Body of pancreas (tissue), 4 donors: ENCODE data around the gene PACRG.

ENCODE experiments used
- POLR2A ChIP-seq, 3 donors: fragments of 450-650 bp; IDR thresholded peaks; one replicate each; pipeline ENCODE4 v1.6.1; 2016; ENCODE audit warnings: antibody characterized with exemption in 3 of 3, mild to moderate bottlenecking in 2 of 3
- TF ChIP-seq, protein P1 (sequence below), 7 experiments: fragments of 450-650 bp in 4 of 7; fragments of 200-600 bp in 3 of 7; sonication (generic) in 3 of 7; IDR thresholded peaks; one replicate each; pipeline ENCODE4 v1.5.1; 2016 to 2019; ENCODE audit warnings: antibody characterized with exemption in 7 of 7

GRCh38 chr6:163320402-163320801, 592.6 kb downstream of the PACRG start:
- TF ChIP-seq, protein P1, sequence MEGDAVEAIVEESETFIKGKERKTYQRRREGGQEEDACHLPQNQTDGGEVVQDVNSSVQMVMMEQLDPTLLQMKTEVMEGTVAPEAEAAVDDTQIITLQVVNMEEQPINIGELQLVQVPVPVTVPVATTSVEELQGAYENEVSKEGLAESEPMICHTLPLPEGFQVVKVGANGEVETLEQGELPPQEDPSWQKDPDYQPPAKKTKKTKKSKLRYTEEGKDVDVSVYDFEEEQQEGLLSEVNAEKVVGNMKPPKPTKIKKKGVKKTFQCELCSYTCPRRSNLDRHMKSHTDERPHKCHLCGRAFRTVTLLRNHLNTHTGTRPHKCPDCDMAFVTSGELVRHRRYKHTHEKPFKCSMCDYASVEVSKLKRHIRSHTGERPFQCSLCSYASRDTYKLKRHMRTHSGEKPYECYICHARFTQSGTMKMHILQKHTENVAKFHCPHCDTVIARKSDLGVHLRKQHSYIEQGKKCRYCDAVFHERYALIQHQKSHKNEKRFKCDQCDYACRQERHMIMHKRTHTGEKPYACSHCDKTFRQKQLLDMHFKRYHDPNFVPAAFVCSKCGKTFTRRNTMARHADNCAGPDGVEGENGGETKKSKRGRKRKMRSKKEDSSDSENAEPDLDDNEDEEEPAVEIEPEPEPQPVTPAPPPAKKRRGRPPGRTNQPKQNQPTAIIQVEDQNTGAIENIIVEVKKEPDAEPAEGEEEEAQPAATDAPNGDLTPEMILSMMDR (IDR thresholded peaks at IDR 0.05): no peak
- TF ChIP-seq POLR2A (IDR thresholded peaks at IDR 0.05): no peak
